ENCODE results near the gene UST. TPM values are rescaled to one million over a fixed set of nuclear protein-coding genes. Genes with fewer than 3 reads are reported as not detected.

Gene UST
- total and polyA plus RNA-seq, 3 donors from 2014 or later, result 14.9 to 16.0 (median 14.9) TPM

- H3K9me3 ChIP-seq, result no peaks in the 10 kb centered on the region
- intact Hi-C loops (cut with DNase I; ENCODE audit: low total_unique reads), result no loop called here
- H3K27me3 ChIP-seq, result no peaks in the 10 kb centered on the region
- no peak overlapping the region for H3K4me3 ChIP-seq
- 55 to 67% methylated on average over 2 of the region's 2 CpGs for WGBS, 2 donors
- no peaks in the 10 kb centered on the region for H3K36me3 ChIP-seq (ENCODE audit: low read depth, missing control alignments)
- H3K27ac ChIP-seq, result no peak overlapping the region
- TF ChIP-seq CTCF (IDR thresholded peaks at IDR 0.05) (no peak), POLR2A (IDR thresholded peaks at IDR 0.05) (no peak)
- DNase-seq, result no peak
- peaks cover 14% of the 10 kb centered on the region for H3K4me1 ChIP-seq
These were observed 329.5 kb downstream of the UST start for GRCh38 chr6:149076355-149076734.

GRCh38 chr6:149077208-149077607 is 330.4 kb downstream of the UST start:
- H3K4me3 ChIP-seq, result no peak overlapping the region
- H3K36me3 ChIP-seq (ENCODE audit: low read depth, missing control alignments), result no peaks in the 10 kb centered on the region
- H3K27me3 ChIP-seq, result no peaks in the 10 kb centered on the region
- peaks cover 14% of the 10 kb centered on the region for H3K4me1 ChIP-seq
- peak overlapping the region in 1 of 2 donors; percentile 47 for H3K27ac ChIP-seq
- 69 to 70% methylated on average over 6 of the region's 6 CpGs for WGBS, 2 donors
- H3K9me3 ChIP-seq, result no peaks in the 10 kb centered on the region
- DNase-seq, result no peak
- TF ChIP-seq CTCF (IDR thresholded peaks at IDR 0.05) (no peak), POLR2A (IDR thresholded peaks at IDR 0.05) (no peak)
- intact Hi-C loops (cut with DNase I; ENCODE audit: low total_unique reads), result no loop called here

GRCh38 chr6:149078211-149078782 is 331.5 kb downstream of the UST start:
- H3K4me3 ChIP-seq, result no peak overlapping the region
- no peaks in the 10 kb centered on the region for H3K27me3 ChIP-seq
- peak overlapping the region in 1 of 2 donors; percentile 47 for H3K27ac ChIP-seq
- H3K9me3 ChIP-seq, result no peaks in the 10 kb centered on the region
- WGBS, 2 donors, result 75 to 80% methylated on average over 10 of the region's 10 CpGs
- no peaks in the 10 kb centered on the region for H3K36me3 ChIP-seq (ENCODE audit: low read depth, missing control alignments)
- peaks cover 14% of the 10 kb centered on the region for H3K4me1 ChIP-seq
- TF ChIP-seq CTCF (IDR thresholded peaks at IDR 0.05) (no peak), POLR2A (IDR thresholded peaks at IDR 0.05) (no peak)
- no peak for DNase-seq
- intact Hi-C loops (cut with DNase I; ENCODE audit: low total_unique reads), result no loop called here

- TF ChIP-seq POLR2A (IDR thresholded peaks at IDR 0.05) (no peak), CTCF (IDR thresholded peaks at IDR 0.05) (no peak)
- no peaks in the 10 kb centered on the region for H3K9me3 ChIP-seq
- peaks cover 14% of the 10 kb centered on the region for H3K4me1 ChIP-seq
- H3K4me3 ChIP-seq, result no peak overlapping the region
- H3K27me3 ChIP-seq, result no peaks in the 10 kb centered on the region
- intact Hi-C loops (cut with DNase I; ENCODE audit: low total_unique reads), result no loop called here
- H3K36me3 ChIP-seq (ENCODE audit: low read depth, missing control alignments), result no peaks in the 10 kb centered on the region
- 73 to 91% methylated on average over 2 of the region's 2 CpGs for WGBS, 2 donors
- H3K27ac ChIP-seq, result peak overlapping the region; percentile 22 to 47
- no peak for DNase-seq
These were observed 332.6 kb downstream of the UST start for GRCh38 chr6:149079456-149079855.

GRCh38 chr6:149079911-149080491 is 333.2 kb downstream of the UST start:
- WGBS, 2 donors, result 33 to 34% methylated on average over 6 of the region's 6 CpGs
- intact Hi-C loops (cut with DNase I; ENCODE audit: low total_unique reads), result loop anchor here (10.0 kb wide), 1 partner anchor 345 kb away; no protein-coding TSS in a partner anchor
- Histone ChIP-seq H3K4me1 (peaks cover 14% of the 10 kb centered on the region), H3K36me3 (ENCODE audit: low read depth, missing control alignments) (no peaks in the 10 kb centered on the region), H3K4me3 (no peak overlapping the region), H3K27ac (peak overlapping the region; percentile 22 to 47), H3K27me3 (no peaks in the 10 kb centered on the region), H3K9me3 (no peaks in the 10 kb centered on the region)
- DNase-seq, result peak; percentile 59
- TF ChIP-seq POLR2A (IDR thresholded peaks at IDR 0.05) (no peak), CTCF (IDR thresholded peaks at IDR 0.05) (no peak)
